ENCODE results near the gene PTGIR.
A peak's percentile ranks its signal among the peaks of the same experiment; 100 is the strongest.

Gene PTGIR, protein sequence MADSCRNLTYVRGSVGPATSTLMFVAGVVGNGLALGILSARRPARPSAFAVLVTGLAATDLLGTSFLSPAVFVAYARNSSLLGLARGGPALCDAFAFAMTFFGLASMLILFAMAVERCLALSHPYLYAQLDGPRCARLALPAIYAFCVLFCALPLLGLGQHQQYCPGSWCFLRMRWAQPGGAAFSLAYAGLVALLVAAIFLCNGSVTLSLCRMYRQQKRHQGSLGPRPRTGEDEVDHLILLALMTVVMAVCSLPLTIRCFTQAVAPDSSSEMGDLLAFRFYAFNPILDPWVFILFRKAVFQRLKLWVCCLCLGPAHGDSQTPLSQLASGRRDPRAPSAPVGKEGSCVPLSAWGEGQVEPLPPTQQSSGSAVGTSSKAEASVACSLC

DNA sequence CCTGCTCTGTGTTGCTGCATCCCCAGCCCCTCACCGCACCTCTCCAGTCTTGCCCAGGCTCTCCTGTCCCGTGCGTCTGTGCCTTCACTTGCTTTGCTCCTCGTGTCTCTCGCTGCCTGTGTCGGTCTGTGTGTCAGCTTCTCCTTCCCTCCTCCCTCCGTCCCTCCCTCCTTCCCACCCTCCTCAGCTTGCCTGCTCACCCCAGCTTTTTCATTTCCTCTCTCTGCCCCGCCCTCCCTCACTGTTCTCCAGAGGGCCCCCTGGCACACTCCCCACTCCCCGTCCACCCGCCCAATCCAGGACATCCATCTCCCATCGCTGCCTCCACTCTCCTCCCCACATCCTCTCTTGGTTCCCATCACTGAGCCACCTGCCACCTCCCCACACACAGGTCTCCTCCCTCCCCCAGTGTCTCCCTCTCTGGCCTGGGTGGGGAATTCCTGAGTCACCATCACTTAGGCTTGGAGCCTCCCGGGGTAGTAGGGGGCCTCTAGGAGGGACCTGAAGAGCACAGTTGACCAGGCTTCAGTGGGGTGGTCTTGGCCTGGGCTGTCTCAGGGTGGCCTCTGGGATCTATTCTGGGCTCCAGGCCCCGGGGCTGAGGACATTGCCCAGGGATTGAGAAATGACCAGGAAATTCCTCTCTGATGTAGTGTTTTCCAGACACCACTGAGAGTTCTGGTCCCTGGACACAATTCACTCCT is at the start of gene PTGIR:
TSS of gene PTGIR (minus strand) at position 132 of the 704 bp plus-strand sequence. CDS start 864 bp downstream, outside the sequence.
- Histone ChIP-seq H3K36me3 (ENCODE audit: control insufficient read depth, insufficient read depth, low read length) (no peaks in the 10 kb centered on the region), H3K9me3 (ENCODE audit: control insufficient read depth, low read length) (no peaks in the 10 kb centered on the region), H3K27me3 (ENCODE audit: control insufficient read depth, insufficient read depth, low read length) (peaks cover 8% of the 10 kb centered on the region), H3K4me3 (ENCODE audit: low read length) (no peak within 1 kb of the TSS), H3K9ac (ENCODE audit: low read length) (peak within 1 kb of the TSS; percentile 13), H3K4me1 (ENCODE audit: control insufficient read depth, insufficient read depth, low read length) (peaks cover 6% of the 10 kb centered on the region)

DNA sequence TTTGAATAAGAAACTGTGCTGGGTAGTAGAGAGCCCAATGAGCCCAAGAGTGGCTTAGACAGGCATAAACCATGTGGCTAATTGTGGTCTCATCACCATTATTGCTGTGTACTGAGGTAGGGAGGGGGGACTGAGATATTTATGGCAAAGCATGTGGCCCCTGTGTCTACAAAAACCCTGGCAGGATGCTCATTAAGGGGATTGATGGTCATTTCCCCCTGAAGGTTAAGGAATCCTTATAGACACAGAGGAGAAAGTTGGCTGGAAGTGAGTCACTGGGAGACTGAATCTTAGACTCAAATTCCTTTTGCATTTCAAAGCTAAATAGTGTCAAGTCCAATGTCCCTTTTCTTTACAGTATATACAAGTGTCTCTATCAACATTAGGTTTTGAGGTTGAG is 45.9 kb upstream of the PTGIR start:
- Histone ChIP-seq H3K9me3 (ENCODE audit: control insufficient read depth, low read length) (no peaks in the 10 kb centered on the region), H3K27me3 (ENCODE audit: control insufficient read depth, insufficient read depth, low read length) (no peaks in the 10 kb centered on the region), H3K4me3 (ENCODE audit: low read length) (no peak overlapping the region), H3K9ac (ENCODE audit: low read length) (no peak overlapping the region), H3K36me3 (ENCODE audit: control insufficient read depth, insufficient read depth, low read length) (peaks cover 8% of the 10 kb centered on the region), H3K4me1 (ENCODE audit: control insufficient read depth, insufficient read depth, low read length) (no peaks in the 10 kb centered on the region)

DNA sequence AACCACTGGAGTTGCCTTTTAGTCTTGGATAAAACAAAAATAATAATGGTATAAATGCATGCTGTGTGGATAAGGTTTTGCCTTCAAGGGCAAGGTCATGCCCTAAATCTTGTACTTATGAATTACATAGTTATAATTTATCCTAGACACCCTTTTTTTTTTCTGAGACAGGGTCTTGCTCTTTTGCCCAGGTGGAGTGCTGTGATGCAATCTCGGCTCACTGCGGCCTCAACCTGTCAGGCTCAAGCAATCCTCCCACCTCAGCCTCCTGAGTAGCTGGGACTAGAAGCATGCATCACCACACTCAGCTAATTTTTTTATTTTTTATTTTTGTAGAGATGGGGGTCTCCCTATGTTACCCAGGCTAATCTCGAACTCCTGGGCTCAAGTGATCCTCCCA is 43.8 kb upstream of the PTGIR start:
- Histone ChIP-seq H3K4me3 (ENCODE audit: low read length) (no peak overlapping the region), H3K27me3 (ENCODE audit: control insufficient read depth, insufficient read depth, low read length) (no peaks in the 10 kb centered on the region), H3K36me3 (ENCODE audit: control insufficient read depth, insufficient read depth, low read length) (no peaks in the 10 kb centered on the region), H3K4me1 (ENCODE audit: control insufficient read depth, insufficient read depth, low read length) (no peaks in the 10 kb centered on the region), H3K9ac (ENCODE audit: low read length) (no peak overlapping the region), H3K9me3 (ENCODE audit: control insufficient read depth, low read length) (no peaks in the 10 kb centered on the region)

DNA sequence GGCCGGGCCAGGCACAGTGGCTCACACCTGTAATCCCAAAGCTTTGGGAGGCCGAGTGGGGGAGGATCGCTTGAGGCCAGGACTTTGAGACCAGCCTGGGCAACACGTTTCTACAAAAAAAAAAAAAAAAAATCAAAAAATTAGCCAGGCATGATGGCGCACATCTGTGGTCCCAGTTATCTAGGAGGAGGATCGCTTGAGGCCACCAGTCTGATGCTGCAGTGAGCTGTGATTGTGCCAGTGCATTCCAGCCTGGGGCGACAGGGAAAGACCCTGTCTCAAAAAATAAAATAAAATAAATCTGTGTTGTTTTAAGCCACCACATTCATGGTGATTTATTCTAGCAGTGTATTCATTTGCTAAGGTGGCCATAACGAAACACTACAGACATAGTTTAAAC is 40.2 kb upstream of the PTGIR start:
- Histone ChIP-seq H3K36me3 (ENCODE audit: control insufficient read depth, insufficient read depth, low read length) (no peaks in the 10 kb centered on the region), H3K9me3 (ENCODE audit: control insufficient read depth, low read length) (no peaks in the 10 kb centered on the region), H3K4me1 (ENCODE audit: control insufficient read depth, insufficient read depth, low read length) (peaks cover 12% of the 10 kb centered on the region), H3K27me3 (ENCODE audit: control insufficient read depth, insufficient read depth, low read length) (peaks cover 7% of the 10 kb centered on the region), H3K4me3 (ENCODE audit: low read length) (no peak overlapping the region), H3K9ac (ENCODE audit: low read length) (no peak overlapping the region)

DNA sequence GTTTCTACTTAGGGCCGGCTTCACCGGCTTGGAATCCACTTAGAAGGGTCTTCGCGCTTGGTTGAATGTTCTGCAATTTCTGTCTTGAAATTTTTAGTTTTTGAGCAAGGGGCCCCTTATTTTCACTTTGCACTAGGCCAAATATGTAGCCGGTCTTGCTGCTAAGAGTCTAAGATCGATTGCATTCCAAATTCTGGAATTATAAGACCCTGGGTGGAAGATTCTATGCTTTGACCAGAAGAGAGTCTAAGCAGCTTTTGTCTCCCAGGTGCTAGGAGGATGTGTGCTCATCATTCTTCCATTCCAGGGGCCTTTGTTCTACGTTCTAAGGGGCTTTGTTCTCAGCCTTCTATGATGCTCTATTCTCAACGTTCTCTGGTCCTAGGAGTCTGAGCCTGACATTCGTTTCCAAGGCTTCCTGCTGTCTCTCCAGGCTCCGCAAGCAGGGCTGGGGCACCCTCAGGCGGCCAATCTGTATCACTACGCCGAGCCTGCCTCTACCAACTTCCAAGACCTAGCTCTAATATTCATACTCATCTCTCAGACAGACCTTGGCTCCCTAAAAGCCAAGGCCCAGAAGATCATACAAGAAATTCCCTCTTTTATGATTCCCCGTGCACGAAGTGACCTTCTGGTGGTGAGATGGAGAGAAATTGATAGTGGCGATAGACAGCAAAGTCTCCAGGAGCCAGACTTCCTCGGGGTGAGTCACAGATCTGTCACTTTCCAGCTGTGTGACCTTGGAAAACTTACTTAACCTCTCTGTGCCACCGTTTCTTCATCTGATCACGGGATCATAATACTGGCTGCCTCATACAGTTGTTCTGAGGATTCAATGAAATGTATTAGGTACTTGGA is 37.1 kb upstream of the PTGIR start:
- peaks cover 27% of the 10 kb centered on the region for H3K27me3 ChIP-seq (ENCODE audit: control insufficient read depth, insufficient read depth, low read length)
- no peaks in the 10 kb centered on the region for H3K9me3 ChIP-seq (ENCODE audit: control insufficient read depth, low read length)
- H3K4me3 ChIP-seq (ENCODE audit: low read length): peak overlapping the region; percentile 18
- H3K36me3 ChIP-seq (ENCODE audit: control insufficient read depth, insufficient read depth, low read length): no peaks in the 10 kb centered on the region
- H3K9ac ChIP-seq (ENCODE audit: low read length): no peak overlapping the region
- peaks cover 19% of the 10 kb centered on the region for H3K4me1 ChIP-seq (ENCODE audit: control insufficient read depth, insufficient read depth, low read length)

DNA sequence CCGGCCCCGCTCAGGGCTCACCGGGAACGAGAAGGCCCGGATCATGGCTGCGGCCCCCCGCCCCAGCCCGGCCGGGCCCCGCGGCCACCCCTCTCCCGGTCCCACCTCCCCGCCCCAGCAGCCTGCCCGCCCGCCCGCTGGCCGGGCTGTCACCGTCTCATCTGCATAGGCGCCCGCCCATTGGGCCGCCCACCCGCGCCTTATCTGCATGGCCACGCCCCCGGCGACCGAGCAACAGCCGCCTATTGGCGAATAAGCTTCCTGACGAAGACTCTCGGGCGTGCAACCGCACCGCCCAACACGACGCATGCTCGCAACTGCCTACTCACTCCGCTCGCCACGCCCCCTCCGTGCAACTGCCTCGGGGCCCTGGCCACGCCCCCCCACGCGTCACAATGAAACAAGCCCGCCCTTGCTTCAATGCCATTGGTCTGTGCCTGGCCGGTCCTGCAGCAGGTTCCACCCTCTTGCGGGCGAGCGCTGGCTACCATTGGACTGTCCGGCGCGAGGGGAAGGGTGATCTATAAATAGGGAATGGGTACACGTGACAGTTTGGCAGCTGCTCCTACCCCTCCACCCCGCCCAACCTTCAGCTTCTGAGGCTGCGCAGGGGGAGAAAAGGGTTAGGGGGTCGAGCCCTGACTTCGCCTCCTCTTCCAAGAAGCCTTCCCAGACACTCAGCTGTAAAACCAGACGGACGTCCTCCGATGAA is 36.3 kb upstream of the PTGIR start, which contains the start of gene DACT3:
TSS of gene DACT3 (minus strand) at position 163 of the 712 bp plus-strand sequence. CDS start at position 45, 118 bp downstream.
- Histone ChIP-seq H3K4me1 (ENCODE audit: control insufficient read depth, insufficient read depth, low read length) (peaks cover 19% of the 10 kb centered on the region), H3K36me3 (ENCODE audit: control insufficient read depth, insufficient read depth, low read length) (no peaks in the 10 kb centered on the region), H3K27me3 (ENCODE audit: control insufficient read depth, insufficient read depth, low read length) (peaks cover 27% of the 10 kb centered on the region), H3K9ac (ENCODE audit: low read length) (peak within 1 kb of the TSS; percentile 41), H3K9me3 (ENCODE audit: control insufficient read depth, low read length) (no peaks in the 10 kb centered on the region), H3K4me3 (ENCODE audit: low read length) (peak within 1 kb of the TSS; percentile 18)

DNA sequence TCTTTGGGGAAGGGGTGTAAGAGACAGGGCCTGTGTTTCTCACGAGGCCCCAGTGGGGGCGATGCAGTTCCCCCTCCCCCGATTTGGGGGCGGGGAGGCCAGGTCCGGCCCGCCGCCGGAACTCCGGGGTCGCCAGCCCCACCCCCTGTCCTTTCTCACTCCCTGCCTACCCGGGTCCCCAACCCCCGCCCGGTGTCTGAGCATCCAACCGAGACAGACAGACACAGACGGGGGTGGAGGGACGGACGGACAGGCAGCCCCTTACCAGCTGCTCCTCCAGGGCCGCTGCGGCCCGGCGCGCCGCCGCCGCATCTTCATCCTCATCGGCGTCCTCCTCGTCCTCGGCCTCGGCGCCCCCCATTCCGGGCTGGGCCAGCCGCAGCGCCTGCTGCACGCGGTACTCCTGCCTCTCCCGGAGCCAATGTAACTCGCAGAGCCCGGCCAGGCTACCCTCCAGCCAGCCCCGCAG is 35.7 kb upstream of the PTGIR start:
- peaks cover 19% of the 10 kb centered on the region for H3K4me1 ChIP-seq (ENCODE audit: control insufficient read depth, insufficient read depth, low read length)
- no peaks in the 10 kb centered on the region for H3K9me3 ChIP-seq (ENCODE audit: control insufficient read depth, low read length)
- H3K36me3 ChIP-seq (ENCODE audit: control insufficient read depth, insufficient read depth, low read length): no peaks in the 10 kb centered on the region
- H3K9ac ChIP-seq (ENCODE audit: low read length): peak overlapping the region; percentile 41
- peaks cover 27% of the 10 kb centered on the region for H3K27me3 ChIP-seq (ENCODE audit: control insufficient read depth, insufficient read depth, low read length)
- peak overlapping the region; percentile 7 for H3K4me3 ChIP-seq (ENCODE audit: low read length)

DNA sequence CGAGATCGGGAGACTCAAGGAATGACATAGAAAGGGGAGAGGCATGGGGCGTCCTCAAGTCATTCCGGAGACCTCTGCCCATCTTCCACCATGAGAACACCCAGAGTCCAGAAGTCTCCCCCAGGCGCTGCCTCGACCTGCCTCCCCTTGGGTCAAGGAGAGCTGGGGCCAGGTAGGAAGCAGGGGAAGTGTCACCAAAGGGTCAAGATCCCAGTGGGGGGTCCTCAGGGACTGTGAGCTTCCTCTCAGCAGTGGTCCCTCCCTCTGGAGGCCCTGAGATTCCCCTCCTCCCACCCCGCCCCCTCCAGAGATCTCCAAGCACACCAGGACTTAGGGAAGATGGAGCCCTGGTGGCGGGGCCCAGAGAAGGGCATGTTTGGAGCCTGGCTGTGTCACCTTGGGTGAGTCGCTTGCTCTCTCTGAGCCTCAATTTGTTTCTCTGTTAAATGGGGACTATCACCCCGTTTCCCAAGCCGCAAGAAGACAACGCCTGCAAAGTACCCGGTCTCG is 35.2 kb upstream of the PTGIR start:
- Histone ChIP-seq H3K9ac (ENCODE audit: low read length) (peak overlapping the region; percentile 41), H3K4me1 (ENCODE audit: control insufficient read depth, insufficient read depth, low read length) (peaks cover 19% of the 10 kb centered on the region), H3K27me3 (ENCODE audit: control insufficient read depth, insufficient read depth, low read length) (peaks cover 27% of the 10 kb centered on the region), H3K36me3 (ENCODE audit: control insufficient read depth, insufficient read depth, low read length) (no peaks in the 10 kb centered on the region), H3K4me3 (ENCODE audit: low read length) (peak overlapping the region; percentile 7), H3K9me3 (ENCODE audit: control insufficient read depth, low read length) (no peaks in the 10 kb centered on the region)

DNA sequence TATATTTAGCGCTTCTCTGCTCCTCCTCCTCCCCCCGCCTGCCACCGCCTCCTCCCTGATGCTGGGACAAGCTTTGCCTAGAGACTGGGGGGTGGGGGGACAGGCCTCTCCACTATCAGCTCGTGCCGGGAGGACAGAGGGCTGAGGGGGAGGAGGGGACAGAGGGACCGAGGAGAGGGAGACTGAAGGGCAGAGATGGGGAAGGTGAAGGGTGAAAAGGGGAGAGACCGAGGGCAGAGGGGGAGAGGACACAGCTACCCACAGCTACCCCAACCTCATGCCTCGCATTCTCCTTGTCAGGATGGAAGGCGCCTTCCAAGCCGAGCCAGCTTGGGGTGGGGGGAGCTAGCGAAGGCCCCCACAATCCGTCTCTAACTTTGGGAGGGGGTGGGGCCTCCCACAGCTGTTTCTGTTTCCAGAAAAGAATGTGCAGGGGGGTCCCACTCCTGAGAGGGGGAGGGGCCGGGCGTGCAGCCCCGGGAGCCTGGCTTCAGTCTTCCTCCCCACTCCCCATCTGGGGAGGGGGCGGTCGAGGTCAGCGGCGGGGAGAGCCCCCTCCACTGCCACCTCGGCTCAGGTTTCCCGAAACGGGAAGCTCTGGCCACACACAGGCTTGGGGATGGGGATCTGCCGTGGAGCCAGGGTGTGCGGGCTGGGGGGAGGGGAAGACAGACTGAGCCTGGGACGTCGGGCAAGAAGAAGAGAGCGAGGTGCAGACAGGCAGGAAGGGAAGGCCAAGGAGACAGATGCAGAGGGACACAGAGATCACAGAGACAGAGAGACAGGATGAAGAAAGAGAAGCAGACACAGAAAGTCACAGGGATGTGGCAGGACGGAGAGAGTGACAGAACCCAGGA is 34.5 kb upstream of the PTGIR start:
- Histone ChIP-seq H3K27me3 (ENCODE audit: control insufficient read depth, insufficient read depth, low read length) (peaks cover 27% of the 10 kb centered on the region), H3K4me3 (ENCODE audit: low read length) (no peak overlapping the region), H3K9me3 (ENCODE audit: control insufficient read depth, low read length) (no peaks in the 10 kb centered on the region), H3K4me1 (ENCODE audit: control insufficient read depth, insufficient read depth, low read length) (peaks cover 19% of the 10 kb centered on the region), H3K36me3 (ENCODE audit: control insufficient read depth, insufficient read depth, low read length) (no peaks in the 10 kb centered on the region), H3K9ac (ENCODE audit: low read length) (no peak overlapping the region)

DNA sequence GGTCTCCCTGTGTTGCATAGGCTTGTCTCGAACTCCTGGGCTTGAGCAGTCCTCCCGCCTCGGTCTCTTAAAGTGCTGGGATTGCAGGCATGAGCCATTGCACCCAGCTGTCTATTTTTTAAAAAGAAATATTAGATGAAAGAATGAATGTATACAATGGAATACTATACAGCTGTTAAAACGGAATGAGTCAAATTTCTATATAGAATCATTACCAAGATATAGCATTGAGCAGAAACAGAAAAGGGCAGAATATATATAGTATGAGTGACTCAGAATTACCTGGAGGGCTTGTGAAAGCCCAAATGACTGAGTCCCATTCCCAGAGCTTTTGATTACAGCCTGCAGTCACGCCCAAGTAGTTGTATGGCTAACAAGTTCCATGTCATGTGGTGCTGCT is 31.7 kb upstream of the PTGIR start:
- Histone ChIP-seq H3K36me3 (ENCODE audit: control insufficient read depth, insufficient read depth, low read length) (no peaks in the 10 kb centered on the region), H3K27me3 (ENCODE audit: control insufficient read depth, insufficient read depth, low read length) (peaks cover 27% of the 10 kb centered on the region), H3K9me3 (ENCODE audit: control insufficient read depth, low read length) (no peaks in the 10 kb centered on the region), H3K4me1 (ENCODE audit: control insufficient read depth, insufficient read depth, low read length) (peaks cover 16% of the 10 kb centered on the region), H3K9ac (ENCODE audit: low read length) (no peak overlapping the region), H3K4me3 (ENCODE audit: low read length) (no peak overlapping the region)
